ENCODE data around the gene SLC38A8.

SLC38A8 gene

GRCh38 chr16:83994087-83994486, 48.5 kb downstream of the SLC38A8 start:
- no peak for DNase-seq

GRCh38 chr16:83992624-83993023, 50.0 kb downstream of the SLC38A8 start:
- DNase-seq = peak; percentile 9 to 21

DNA sequence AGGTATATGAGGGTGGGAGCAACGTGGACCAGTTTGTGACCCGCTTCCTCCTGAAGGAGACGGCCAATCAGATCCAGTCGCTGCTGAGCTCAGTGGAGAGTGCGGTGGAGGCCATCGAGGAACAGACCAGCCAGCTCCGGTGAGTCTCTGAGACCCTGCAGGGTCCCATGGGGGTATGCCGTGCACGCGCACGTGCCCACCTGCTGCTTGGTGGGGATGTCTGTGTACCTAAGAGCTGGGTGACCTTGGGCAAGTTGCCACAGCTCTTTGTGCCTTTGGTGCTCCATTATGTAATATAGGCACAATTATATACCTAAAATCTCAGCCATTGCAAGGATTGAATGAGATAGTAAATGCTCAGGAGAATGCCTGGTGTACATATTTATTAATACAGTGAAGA, 52.1 kb downstream of the SLC38A8 start:
- DNase-seq = no peak

- DNase-seq = no peak
Observed at GRCh38 chr16:83989300-83989699, 53.3 kb downstream of the SLC38A8 start.

GRCh38 chr16:83983491-83983890, 59.1 kb downstream of the SLC38A8 start:
- DNase-seq = no peak

DNA sequence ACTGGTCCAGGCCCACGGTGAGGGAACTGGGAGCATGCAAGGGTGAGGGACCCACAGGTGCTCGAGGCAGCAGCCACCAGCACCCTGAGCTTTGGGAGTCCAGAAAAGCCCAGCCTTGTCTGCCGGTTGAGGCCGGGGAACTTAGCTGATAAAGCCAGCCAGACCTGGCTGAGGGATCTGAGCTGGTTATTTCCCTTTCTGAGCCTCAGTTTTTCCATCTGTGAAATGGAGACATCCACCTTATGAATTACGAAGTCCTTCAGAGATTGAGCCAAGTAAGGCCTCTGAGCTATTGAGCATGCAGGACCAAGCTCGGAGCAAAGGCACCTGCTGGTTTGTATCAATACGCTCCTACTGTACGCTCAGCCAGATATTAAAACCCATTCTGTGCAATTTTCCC, 60.8 kb downstream of the SLC38A8 start:
- DNase-seq = no peak

DNA sequence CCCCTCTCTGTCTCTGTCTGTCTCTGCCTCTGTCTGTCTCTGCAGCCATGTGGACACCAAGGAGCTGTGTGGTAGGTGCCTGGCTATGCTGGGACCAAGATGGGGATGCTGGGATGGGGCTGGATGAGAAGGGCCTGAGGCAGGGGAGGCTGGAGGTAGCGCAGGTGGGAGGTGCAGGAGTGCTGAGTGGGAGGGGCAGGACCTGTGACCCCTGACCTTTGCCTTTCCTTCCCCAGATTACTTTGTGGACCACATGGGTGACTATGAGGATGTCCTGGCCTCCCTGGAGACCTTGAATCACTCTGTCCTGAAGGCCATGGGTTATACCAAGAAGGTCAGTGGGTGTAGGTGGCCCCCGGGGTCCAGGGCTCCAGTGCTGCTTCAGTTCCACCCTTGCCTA, 61.8 kb downstream of the SLC38A8 start:
- DNase-seq = no peak

- no peak for DNase-seq
Observed at GRCh38 chr16:83979441-83979840, 63.2 kb downstream of the SLC38A8 start.

DNA sequence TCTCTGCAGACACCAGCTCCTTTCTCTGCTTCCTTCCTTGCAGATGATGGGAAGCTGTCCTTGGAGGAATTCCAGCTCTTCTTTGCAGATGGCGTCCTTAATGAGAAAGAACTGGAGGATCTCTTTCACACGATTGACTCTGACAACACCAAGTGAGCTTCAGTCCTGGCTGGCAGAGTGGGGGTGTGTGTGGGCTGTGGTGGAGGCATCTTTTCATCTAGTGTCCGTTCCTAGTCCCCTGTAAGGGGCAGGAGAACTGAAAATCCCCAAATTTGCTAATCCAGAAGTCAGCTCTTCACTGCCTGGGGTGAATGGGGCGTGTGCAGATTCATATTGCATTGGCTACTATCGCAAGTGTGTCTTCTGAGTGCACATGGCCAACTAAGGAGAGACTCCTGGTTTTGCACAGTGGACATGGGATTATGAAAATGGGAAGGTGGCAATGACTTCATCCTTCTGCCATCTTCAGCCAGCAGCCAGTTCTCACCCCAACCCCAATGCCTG, 64.1 kb downstream of the SLC38A8 start:
- DNase-seq = no peak

- no peak for DNase-seq
Observed at GRCh38 chr16:83977056-83977815, 65.4 kb downstream of the SLC38A8 start.

- DNase-seq = no peak
Observed at GRCh38 chr16:83975590-83976260, 66.9 kb downstream of the SLC38A8 start.

- DNase-seq = no peak
Observed at GRCh38 chr16:83974475-83974874, 68.1 kb downstream of the SLC38A8 start.

DNA sequence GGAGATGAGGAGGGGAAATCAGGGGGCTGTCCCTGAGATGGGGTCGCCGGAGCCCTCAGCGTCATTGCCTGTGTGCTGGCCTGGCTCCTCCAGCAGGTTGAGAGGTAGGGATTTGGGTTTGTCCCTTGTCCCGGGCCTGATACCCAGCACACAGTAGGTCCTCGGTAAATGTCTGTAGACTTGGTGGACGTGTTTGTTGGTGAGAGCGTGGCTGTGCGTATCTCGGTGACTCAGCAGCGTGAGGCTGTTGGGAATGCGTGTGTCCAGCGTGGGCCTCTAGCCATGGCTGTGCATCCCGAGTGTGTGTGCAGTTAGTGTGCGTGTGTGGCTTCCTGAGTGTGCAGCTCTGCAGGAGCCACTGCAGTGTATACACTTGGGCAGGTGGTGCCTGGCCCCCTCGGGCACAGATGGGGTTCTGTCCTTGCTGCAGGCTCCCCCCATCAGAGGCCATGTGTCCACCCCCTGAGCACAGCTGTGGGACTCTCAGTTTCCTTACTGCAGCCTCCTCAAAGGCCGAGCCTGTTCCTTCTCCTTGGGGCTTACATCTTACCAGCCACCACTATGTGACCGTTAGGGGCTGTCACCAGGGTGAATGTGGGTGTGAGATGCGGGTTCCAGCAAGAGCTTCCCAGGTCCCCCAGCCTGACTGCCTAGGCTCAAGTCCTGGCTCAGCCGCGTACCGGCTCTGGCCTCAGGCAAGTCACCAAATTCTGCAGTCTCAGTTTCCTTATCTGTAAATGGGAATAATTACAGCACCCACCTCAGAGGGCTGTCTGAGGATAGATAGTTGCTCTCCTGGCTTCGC, 68.8 kb downstream of the SLC38A8 start:
- DNase-seq = no peak

- DNase-seq = no peak
Observed at GRCh38 chr16:83973077-83973476, 69.5 kb downstream of the SLC38A8 start.

DNA sequence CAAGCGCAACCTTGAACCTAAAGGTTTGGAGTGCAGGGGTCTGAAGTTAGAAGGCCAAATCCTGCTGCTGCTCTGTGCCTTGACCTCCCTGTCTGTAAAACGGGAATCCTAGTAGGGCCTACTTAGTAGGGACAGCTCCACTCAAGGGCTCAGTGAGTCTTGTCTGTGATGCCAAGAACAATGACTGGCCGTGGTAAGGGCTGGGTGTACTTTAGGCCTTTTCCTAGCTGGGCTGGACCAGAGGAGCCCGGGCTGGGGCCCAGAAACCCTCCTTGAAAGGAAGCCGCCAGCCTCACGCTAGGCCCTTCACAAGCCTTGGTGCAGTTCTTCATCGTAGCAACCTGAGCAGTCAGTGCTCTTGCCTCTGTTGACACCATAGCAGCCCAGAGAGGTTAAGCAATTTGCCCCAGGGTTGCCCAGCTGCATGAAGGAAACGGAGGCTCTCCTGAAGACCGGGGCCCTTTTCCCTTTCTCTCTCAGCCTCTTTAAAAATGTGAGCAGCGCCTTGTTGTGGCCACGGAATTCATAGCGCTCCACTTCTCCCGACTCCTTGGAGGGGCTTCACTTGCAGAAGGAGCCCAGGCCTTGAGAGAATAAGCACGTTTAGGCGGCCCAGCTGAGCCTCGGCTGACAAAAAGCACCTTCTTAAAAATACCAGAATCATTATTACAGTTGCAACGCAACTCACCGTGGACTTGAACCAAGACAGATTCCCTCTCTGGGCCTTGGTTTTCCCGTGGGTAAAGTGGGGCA, 70.2 kb downstream of the SLC38A8 start:
- DNase-seq = no peak

- no peak for DNase-seq
Observed at GRCh38 chr16:83971165-83972130, 71.1 kb downstream of the SLC38A8 start.

DNA sequence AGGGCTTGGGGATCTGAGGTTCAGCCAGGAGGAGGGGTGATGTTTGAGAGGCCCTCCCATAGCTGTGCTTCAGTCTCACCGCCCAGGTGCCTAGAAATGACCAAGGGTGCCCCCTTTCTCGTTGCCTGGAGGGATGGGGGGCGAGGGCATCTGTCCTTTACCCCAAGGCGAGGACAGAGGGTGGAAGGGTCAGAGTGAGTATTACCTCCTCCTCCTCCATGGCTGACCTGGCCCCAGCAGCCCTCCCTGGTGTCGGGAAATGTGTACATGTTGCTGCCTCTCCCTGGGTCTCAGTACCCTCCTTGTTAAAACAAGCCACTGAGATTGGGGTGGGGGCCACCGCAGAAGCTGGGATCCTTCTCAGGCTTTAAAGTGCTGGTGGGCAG, 72.2 kb downstream of the SLC38A8 start:
- no peak for DNase-seq

DNA sequence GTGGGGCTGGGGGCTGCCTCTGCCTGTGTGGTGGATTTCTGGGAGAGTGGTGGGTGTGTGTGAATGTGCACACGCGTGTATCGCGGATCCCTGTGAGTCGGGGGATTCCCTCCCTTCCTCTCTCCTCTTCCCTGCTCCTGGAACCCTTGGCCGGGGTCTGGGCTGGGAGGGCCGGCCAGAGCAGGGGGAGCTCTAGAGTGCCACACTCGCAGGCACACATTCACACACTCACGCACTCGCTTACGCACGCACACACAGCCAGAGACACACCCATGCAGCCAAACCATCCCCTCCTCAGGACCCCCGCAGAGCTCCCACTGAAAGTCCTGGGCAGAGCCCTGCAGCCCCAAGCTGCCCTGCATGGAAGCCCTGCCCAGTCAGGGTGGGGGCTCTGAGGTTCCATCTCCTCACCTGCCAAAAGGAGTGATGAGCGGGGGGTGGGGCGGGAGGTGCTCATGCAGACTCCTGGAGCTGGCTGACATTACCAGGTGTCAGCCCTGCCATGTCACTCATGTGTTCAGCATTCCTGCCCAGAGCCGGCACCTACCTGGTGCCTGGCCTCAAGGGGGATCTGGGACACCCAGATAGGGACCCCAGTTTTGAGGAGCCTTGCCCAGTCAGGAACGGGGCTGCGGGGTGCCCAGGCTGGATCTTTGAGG, 72.7 kb downstream of the SLC38A8 start:
- no peak for DNase-seq

DNA sequence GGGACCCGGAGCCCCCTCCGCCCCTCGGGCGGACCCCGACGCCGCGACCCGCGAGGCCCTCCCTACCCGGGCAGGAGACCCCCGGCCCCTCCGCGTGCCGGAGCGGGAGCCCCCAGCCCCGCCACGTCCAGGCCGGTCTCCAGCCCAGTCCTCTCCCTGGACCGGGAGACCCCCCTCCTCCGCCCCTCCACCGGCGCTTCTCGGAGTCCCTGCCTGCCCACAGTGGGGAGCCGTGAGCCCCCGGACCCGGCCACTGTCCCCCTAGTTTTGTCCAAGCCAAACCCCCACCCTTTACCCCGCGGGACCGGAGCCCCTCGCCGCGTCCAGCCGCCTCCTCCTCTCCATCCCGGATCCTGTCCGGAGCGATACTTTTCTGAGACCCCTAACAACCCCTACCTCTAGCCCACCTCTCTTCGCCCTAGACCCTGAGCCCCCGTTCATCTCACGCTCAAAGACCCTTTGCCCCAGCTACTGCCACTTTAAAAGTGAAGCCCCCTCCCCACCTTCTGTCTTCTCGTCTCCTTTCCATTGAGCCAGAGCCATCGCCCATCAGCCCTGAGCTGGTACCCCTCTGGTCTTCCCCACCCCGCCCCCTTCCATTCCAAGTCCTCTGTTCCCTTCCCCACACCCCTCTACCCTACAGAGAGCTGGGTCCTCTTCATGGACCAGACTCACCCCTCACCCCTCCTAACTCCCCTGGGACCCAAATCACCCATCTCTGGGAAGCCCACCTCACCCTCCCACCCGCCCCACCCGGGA, 73.5 kb downstream of the SLC38A8 start:
- DNase-seq = no peak

DNA sequence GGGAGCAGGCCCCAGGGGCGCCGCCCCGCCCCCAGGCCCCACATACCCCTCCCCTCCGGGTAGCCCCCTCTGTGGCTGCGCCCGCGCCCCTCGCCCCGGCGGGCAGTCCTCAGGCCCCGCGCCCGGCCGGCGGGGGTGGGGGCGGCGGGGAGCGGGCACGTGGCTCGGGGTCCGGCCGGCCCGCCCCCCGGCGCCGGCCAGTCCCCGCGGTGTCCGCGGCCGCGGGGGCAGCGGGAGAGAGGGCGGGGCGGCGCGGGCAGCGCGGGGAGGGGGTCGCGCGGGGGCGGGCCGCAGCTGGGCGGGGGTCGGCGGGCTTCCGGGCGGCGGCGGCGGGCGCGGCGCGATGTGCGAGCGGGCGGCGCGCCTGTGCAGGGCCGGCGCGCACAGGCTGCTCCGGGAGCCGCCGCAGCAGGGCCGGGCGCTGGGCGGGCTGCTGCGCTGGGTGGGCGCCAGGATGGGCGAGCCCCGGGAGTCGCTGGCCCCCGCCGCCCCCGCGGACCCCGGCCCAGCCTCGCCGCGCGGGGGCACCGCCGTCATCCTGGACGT, 74.2 kb downstream of the SLC38A8 start:
- no peak for DNase-seq
